GM10266 (cell line): ENCODE results near the gene GDF15.
"Not testable (repeated sequence)": the region's sequence is repeated elsewhere in the genome, so short reads cannot be mapped to it uniquely, and the experiment has no call there.

ENCODE experiments used
- DNase-seq: peaks from one replicate; pipeline ENCODE4 v3.0.0; 2012; ENCODE audit errors: extremely low spot score
- CTCF ChIP-seq: IDR thresholded peaks from 2 replicates; pipeline ENCODE4 v1.5.1; 2012; ENCODE audit warnings: mild to moderate bottlenecking, low read depth; ENCODE audit not compliant: control insufficient read depth, insufficient read depth; ENCODE audit errors: missing control alignments

GDF15 gene

DNA sequence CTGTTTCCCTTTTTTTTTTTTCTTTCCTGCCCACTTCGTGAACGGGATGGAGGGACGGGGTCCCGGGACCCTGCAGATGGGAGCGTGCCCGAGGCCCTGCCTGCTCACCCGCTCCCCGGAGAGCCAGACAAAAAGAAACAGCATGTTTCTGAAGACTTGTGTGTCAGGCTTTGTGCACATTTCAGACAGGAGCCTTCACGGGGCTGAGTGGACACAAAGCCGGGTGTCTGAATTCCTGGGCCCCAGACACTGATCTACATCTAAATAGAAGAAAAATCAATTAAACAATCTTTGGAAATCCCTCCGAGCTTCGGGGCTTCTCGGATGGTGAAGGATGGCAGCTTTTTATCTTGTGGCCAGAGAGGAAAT is 41.4 kb upstream of the GDF15 start:
- TF ChIP-seq CTCF: no peak
- DNase-seq: no peak

- DNase-seq: no peak
- TF ChIP-seq CTCF: no peak
Measured at GRCh38 chr19:18345296-18345695, 40.7 kb upstream of the GDF15 start.

GRCh38 chr19:18346091-18346490 is 39.9 kb upstream of the GDF15 start:
- DNase-seq: no peak
- TF ChIP-seq CTCF: no peak

- TF ChIP-seq CTCF: no peak
- no peak for DNase-seq
Measured at GRCh38 chr19:18348171-18348570, 37.8 kb upstream of the GDF15 start.

- not testable (repeated sequence) for DNase-seq
Measured at GRCh38 chr19:18348818-18349339, 37.1 kb upstream of the GDF15 start.

DNA sequence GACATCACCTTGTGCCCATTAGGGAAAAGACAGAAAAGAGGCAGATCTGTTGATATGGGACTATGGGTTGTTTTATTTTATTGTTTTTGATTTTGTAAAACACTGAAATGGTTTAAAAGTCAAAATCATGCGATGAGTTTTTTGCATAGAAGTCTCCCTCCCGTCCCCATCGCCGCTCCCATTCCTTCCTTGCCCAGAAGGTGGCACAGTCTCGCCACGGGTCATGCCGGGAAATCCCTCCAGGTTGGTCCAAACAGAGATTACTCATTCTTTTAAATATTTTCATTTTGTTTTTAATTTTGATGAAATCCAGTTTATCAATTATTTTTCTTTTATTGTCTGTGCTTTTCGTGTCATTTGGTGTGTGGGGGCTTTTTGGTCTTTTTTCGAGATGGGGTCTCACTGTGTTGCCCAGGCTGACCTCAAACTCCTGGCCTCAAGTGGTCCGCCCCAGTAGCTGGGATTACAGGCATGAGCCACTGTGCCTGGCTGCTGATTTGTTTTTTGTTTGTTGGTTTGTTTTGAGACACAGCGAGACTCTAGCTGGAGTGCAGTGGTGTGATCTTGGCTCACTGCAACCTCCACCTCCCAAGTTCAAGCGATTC is 36.3 kb upstream of the GDF15 start:
- TF ChIP-seq CTCF: peak; percentile 70
- peak; percentile 64 for DNase-seq

DNA sequence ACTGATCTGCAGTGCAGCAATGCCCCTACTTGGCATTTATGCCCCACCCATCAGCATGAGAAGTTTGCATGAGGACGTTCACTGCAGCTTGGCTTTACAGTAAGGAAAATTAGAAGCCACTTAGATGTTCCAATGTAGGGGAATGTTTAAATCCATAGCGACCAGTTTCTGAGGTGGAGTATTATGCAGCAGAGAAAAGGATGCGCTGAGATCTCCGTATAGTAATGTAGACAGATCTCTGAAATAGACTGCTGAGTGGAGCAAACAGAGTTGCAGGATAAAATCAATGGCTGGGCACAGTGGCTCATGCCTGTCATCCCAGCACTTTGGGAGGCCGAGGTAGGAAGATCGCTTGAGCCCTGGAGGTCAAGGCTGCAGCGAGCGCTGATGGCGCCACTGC is 35.5 kb upstream of the GDF15 start:
- no peak for TF ChIP-seq CTCF
- DNase-seq: no peak

DNA sequence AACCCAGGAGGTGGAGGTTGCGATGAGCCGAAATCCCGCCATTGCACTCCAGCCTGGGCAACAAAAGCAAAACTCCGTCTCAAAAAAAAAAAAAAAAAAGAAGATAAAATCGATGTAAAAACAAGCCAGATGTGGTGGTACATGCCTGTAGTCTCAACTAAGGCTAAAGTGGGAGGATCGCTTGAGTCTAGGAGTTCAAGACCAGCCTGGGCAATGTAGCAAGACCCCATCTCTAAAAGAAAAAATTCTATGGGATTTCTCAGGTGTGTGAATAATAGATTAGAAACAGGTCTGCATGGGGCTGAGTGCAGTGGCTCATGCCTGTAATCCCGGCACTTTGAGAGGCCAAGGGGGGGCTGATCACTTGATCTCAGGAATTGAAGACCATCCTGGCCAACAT is 34.4 kb upstream of the GDF15 start:
- DNase-seq: no peak
- no peak for TF ChIP-seq CTCF
